ENCODE measurements around the gene PCBP3. TPM values are rescaled to one million over a fixed set of nuclear protein-coding genes. Genes with fewer than 3 reads are reported as not detected.
A peak's percentile ranks its signal among the peaks of the same experiment; 100 is the strongest.

Gene PCBP3
- total RNA-seq, 1 donor from 2014 or later, result 5.0 TPM

DNA sequence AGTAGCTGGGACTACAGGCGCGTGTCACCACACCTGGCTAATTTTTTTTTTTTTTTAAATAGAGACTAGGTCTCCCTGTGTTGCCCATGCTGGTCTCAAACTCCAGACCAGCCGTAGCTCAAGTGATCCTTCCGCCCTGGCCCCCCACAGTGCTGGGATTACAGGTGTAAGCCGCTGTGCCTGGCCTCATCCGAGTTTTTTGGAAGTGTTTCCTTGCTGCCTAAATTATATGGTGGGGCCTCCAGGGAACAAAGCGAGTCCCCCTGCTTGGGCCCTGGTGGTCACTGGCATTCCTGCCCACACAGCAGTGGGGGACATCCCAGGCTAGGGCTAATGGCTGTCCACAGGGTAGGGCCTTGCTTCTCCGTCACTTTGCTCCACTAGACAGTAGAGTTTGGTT, 143.8 kb downstream of the PCBP3 start:
- Mint-ChIP-seq H3K4me3 (no peak overlapping the region), H3K27me3 (ENCODE audit: low read depth) (peaks cover 29% of the 10 kb centered on the region), H3K9me3 (no peaks in the 10 kb centered on the region), H3K27ac (no peak overlapping the region), H3K36me3 (no peaks in the 10 kb centered on the region), H3K4me1 (no peaks in the 10 kb centered on the region)
- TF ChIP-seq, protein P1, sequence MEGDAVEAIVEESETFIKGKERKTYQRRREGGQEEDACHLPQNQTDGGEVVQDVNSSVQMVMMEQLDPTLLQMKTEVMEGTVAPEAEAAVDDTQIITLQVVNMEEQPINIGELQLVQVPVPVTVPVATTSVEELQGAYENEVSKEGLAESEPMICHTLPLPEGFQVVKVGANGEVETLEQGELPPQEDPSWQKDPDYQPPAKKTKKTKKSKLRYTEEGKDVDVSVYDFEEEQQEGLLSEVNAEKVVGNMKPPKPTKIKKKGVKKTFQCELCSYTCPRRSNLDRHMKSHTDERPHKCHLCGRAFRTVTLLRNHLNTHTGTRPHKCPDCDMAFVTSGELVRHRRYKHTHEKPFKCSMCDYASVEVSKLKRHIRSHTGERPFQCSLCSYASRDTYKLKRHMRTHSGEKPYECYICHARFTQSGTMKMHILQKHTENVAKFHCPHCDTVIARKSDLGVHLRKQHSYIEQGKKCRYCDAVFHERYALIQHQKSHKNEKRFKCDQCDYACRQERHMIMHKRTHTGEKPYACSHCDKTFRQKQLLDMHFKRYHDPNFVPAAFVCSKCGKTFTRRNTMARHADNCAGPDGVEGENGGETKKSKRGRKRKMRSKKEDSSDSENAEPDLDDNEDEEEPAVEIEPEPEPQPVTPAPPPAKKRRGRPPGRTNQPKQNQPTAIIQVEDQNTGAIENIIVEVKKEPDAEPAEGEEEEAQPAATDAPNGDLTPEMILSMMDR (IDR thresholded peaks at IDR 0.05; ENCODE audit: unreplicated experiment), result no peak
- no peak for DNase-seq (ENCODE audit: low spot score in 2 of 2, unreplicated experiment in 2 of 2)

DNA sequence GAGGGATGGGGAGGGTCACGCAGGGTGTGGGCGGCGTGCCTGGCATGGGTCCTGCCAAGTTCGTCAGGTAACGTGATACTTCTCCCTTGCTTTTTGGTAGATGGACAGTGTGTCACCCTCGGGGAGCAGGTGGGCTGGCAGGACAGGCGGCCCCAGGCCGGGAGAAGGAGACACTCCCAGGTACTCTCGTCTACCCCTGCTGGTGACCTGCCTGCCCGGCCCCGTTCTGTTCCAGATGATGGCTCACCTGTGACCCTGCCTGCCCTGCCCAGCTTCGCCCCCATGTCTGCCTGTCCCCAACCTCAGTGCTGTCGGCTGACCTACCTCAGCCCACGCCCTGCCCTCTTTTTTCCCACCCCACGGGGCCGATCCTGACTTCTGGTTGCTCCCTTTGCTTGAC, 144.7 kb downstream of the PCBP3 start:
- H3K4me1 Mint-ChIP-seq, result no peaks in the 10 kb centered on the region
- DNase-seq (ENCODE audit: low spot score in 2 of 2, unreplicated experiment in 2 of 2), result peak in 1 of 2 experiments; percentile 36
- H3K9me3 Mint-ChIP-seq, result no peaks in the 10 kb centered on the region
- no peaks in the 10 kb centered on the region for H3K36me3 Mint-ChIP-seq
- TF ChIP-seq, protein P1 (IDR thresholded peaks at IDR 0.05; ENCODE audit: unreplicated experiment), result no peak
- H3K27ac Mint-ChIP-seq, result no peak overlapping the region
- no peak overlapping the region for H3K4me3 Mint-ChIP-seq
- H3K27me3 Mint-ChIP-seq (ENCODE audit: low read depth), result peaks cover 29% of the 10 kb centered on the region

DNA sequence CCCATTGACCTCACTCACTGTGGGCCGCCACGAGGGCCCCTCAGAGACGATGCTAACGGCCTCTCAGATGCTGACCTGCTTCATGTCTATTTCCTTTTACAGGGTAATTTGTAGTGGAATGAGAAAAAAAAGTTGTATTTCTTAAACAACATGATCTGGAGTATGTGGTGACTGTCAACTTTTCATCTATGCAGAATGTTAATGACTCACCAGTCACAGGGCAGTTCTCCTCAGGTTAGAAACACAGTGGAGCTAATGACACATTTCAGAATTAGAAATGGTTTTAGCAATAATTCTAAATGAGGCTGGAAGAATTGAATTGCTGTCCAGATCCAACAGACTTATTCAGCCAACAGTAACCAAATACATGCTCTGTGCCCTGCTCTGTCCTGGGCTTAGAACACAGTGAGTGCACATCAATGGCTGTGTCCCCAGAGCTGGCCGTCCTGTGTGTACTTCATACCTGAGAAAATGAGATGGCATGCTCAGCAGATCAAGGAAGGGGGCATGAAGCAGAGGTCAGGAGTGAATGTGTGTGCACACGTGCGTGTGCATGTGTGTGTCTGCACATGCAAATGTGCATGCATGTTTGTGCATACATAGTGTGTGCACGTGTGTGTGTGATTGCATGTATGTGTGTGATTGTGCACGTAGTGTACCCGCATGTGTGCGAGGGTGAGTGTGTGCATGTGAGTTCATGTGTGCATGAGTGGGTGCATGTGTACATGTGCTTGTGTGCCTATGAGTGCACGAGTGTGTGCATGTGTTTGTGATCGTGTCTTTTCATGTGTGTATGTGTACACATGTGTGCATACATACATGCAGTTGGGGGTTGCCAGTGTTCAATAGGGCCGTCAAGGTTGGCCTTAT, 145.3 kb downstream of the PCBP3 start:
- DNase-seq (ENCODE audit: low spot score in 2 of 2, unreplicated experiment in 2 of 2), result no peak
- Mint-ChIP-seq H3K27ac (no peak overlapping the region), H3K27me3 (ENCODE audit: low read depth) (peaks cover 34% of the 10 kb centered on the region), H3K9me3 (no peaks in the 10 kb centered on the region), H3K4me3 (no peak overlapping the region), H3K4me1 (no peaks in the 10 kb centered on the region), H3K36me3 (no peaks in the 10 kb centered on the region)
- TF ChIP-seq, protein P1 (IDR thresholded peaks at IDR 0.05; ENCODE audit: unreplicated experiment), result no peak

DNA sequence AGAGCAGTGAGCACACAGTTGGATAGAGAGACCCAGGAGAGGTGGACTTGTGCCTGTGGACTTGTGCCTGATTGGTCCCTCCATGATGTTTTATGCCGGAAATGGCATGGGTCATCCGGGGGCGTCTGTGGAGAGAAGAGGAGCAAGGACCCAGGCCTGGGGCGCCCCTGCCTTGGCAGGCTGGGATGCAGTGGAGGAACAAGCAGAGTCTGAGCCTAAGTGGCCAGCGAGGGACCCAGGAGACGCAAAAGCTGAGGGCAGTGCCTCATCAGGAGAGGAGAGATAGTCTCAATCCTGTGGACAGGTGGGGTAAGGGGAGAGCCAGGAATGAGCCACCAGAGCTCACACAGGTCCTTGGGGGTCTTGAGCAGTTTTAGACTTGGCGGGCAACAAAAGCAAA, 146.9 kb downstream of the PCBP3 start:
- TF ChIP-seq, protein P1 (IDR thresholded peaks at IDR 0.05; ENCODE audit: unreplicated experiment), result no peak
- no peaks in the 10 kb centered on the region for H3K4me1 Mint-ChIP-seq
- H3K27ac Mint-ChIP-seq, result no peak overlapping the region
- no peak overlapping the region for H3K4me3 Mint-ChIP-seq
- H3K27me3 Mint-ChIP-seq (ENCODE audit: low read depth), result peaks cover 41% of the 10 kb centered on the region
- H3K9me3 Mint-ChIP-seq, result no peaks in the 10 kb centered on the region
- H3K36me3 Mint-ChIP-seq, result no peaks in the 10 kb centered on the region
- no peak for DNase-seq (ENCODE audit: low spot score in 2 of 2, unreplicated experiment in 2 of 2)

DNA sequence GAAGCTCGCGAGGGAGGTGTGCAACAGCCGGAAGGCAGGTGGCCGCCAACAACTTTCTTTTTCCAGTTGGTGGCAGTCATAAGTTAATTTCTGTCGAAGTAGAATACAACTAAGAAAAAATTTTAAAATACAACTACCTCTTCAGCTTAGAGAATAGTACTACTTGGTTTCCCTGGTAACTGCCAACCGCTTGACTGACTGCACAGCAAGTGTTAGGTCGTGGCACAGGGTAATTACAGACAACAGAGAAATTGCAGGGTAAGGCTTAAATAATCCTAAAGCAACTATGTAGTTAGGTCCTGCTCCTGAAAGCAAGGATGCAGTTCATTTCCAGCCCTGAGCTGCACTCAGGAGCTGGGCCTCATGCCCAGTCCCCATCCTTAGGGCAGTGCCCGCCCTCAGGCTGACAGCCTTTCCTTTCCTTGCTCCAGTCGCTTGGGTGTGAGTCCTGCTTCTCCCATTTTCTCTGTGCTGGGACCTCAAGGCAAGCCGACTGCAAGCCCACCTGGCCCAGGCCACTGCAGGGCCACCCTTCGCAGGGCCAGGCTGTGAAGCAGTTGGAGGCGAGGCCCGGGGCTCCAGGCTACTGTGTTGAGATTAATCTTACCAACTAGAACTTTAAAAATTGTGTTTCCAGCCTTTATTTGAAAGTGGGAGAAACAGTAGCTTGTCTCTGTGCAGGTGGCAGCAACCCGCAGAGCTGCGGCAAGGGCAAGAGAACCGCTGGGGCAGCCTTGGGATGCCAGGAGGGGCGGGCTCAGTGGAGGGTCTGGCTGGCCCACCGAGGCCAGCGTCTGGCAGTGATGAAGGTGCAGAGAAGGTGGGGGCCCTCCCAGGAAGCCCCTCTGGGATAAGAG, 148.3 kb downstream of the PCBP3 start:
- no peak overlapping the region for H3K4me3 Mint-ChIP-seq
- no peaks in the 10 kb centered on the region for H3K9me3 Mint-ChIP-seq
- H3K27ac Mint-ChIP-seq, result no peak overlapping the region
- peaks cover 50% of the 10 kb centered on the region for H3K27me3 Mint-ChIP-seq (ENCODE audit: low read depth)
- TF ChIP-seq, protein P1 (IDR thresholded peaks at IDR 0.05; ENCODE audit: unreplicated experiment), result no peak
- DNase-seq (ENCODE audit: low spot score in 2 of 2, unreplicated experiment in 2 of 2), result no peak
- H3K4me1 Mint-ChIP-seq, result no peaks in the 10 kb centered on the region
- no peaks in the 10 kb centered on the region for H3K36me3 Mint-ChIP-seq

Data from mesothelial cell of epicardium (in vitro differentiated cells).